HepG2 (cell line): ENCODE measurements around the gene TOMM22. TPM values are rescaled to one million over a fixed set of nuclear protein-coding genes. Genes with fewer than 3 reads are reported as not detected.

Experiments used
- DRAP1 ChIP-seq: IDR thresholded peaks from 2 replicates; pipeline ENCODE4 v1.6.1; 2016; ENCODE audit warnings: missing genetic modification reagents, missing compliant biosample characterization
- FOXA3 ChIP-seq: IDR thresholded peaks from 2 replicates; pipeline ENCODE4 v1.6.1; 2016; ENCODE audit warnings: missing genetic modification reagents, missing compliant biosample characterization
- GPBP1L1 ChIP-seq: sonication (generic); formaldehyde crosslinking; IDR thresholded peaks from 2 replicates; pipeline ENCODE4 v1.5.0; 2020; ENCODE audit warnings: mild to moderate bottlenecking, missing genetic modification reagents
- GTF3A ChIP-seq: sonication (generic); formaldehyde crosslinking; conservative IDR thresholded peaks from 2 replicates; pipeline ENCODE4 v1.4.0; 2020; ENCODE audit warnings: mild to moderate bottlenecking, missing genetic modification reagents
- HHEX ChIP-seq: IDR thresholded peaks from 2 replicates; pipeline ENCODE4 v1.6.1; 2016; ENCODE audit warnings: control low read depth
- IKZF4 ChIP-seq: sonication (generic); formaldehyde crosslinking; IDR thresholded peaks from 2 replicates; pipeline ENCODE4 v1.5.1; 2020; ENCODE audit warnings: borderline replicate concordance, mild to moderate bottlenecking, low read depth, missing genetic modification reagents; ENCODE audit errors: not compliant biosample characterization
- ISL2 ChIP-seq: sonication (generic); formaldehyde crosslinking; IDR thresholded peaks from 2 replicates; pipeline ENCODE4 v1.5.0; 2020; ENCODE audit warnings: missing genetic modification reagents
- KDM5B ChIP-seq: sonication (generic); formaldehyde crosslinking; IDR thresholded peaks from 2 replicates; pipeline ENCODE4 v1.4.0; 2020; ENCODE audit warnings: missing genetic modification reagents, mild to moderate bottlenecking, borderline replicate concordance
- KLF16 ChIP-seq, 2 experiments: sonication (generic) in 1 of 2; formaldehyde crosslinking in 1 of 2; IDR thresholded peaks; 2 replicates each; pipeline versions ENCODE4 v1.6.1 to v1.8.0; 2016 to 2023; ENCODE audit warnings: missing genetic modification reagents in 2 of 2, missing compliant biosample characterization in 1 of 2
- KLF9 ChIP-seq: IDR thresholded peaks from 2 replicates; pipeline ENCODE4 v1.6.1; 2016; ENCODE audit warnings: low read depth
- MIER3 ChIP-seq: IDR thresholded peaks from 2 replicates; pipeline ENCODE4 v1.6.1; 2016; ENCODE audit warnings: missing compliant biosample characterization, borderline replicate concordance
- MZF1 ChIP-seq: sonication (generic); formaldehyde crosslinking; IDR thresholded peaks from 2 replicates; pipeline ENCODE4 v1.8.1; 2023; ENCODE audit warnings: mild to moderate bottlenecking, missing genetic modification reagents, borderline replicate concordance
- SOX5 ChIP-seq: IDR thresholded peaks from 2 replicates; pipeline ENCODE4 v1.6.1; 2016; ENCODE audit warnings: borderline replicate concordance
- STAT5B ChIP-seq: sonication (generic); formaldehyde crosslinking; IDR thresholded peaks from 2 replicates; pipeline ENCODE4 v1.4.0; 2020; ENCODE audit warnings: missing genetic modification reagents
- THAP9 ChIP-seq: sonication (generic); formaldehyde crosslinking; IDR thresholded peaks from 2 replicates; pipeline ENCODE4; 2020; ENCODE audit warnings: missing genetic modification reagents, mild to moderate bottlenecking, borderline replicate concordance
- THYN1 ChIP-seq: sonication (generic); formaldehyde crosslinking; IDR thresholded peaks from 2 replicates; pipeline ENCODE4 v1.8.1; 2023; ENCODE audit warnings: low read depth, mild to moderate bottlenecking, moderate library complexity, missing genetic modification reagents, borderline replicate concordance
- ZBTB26 ChIP-seq: IDR thresholded peaks from 2 replicates; pipeline ENCODE4 v1.6.1; 2016; ENCODE audit warnings: missing compliant biosample characterization, missing genetic modification reagents, borderline replicate concordance
- ZFP36L1 ChIP-seq: sonication (generic); formaldehyde crosslinking; IDR thresholded peaks from 2 replicates; pipeline ENCODE4 v1.8.0; 2022; ENCODE audit warnings: mild to moderate bottlenecking, missing genetic modification reagents, moderate library complexity
- ZHX1 ChIP-seq: sonication (generic); formaldehyde crosslinking; IDR thresholded peaks from 2 replicates; pipeline ENCODE4 v1.8.1; 2022; ENCODE audit warnings: low read depth, mild to moderate bottlenecking, missing genetic modification reagents
- ZNF160 ChIP-seq: sonication (generic); formaldehyde crosslinking; IDR thresholded peaks from 2 replicates; pipeline ENCODE4 v1.8.0; 2022; ENCODE audit warnings: mild to moderate bottlenecking, inconsistent platforms, missing genetic modification reagents
- ZNF33A ChIP-seq: sonication (generic); formaldehyde crosslinking; IDR thresholded peaks from 2 replicates; pipeline ENCODE4 v1.5.1; 2020; ENCODE audit warnings: missing genetic modification reagents, mild to moderate bottlenecking, moderate library complexity, borderline replicate concordance
- polyA plus RNA-seq, 8 experiments: library from polyadenylated mRNA; depleted of rRNA in 3 of 8; stranded (reverse) in 7 of 8; unstranded in 1 of 8; fragments of >200 nt; fragmentation: Illumina TruSeq in 4 of 8; extraction: Trizol in 4 of 8; gene quantifications; 2 replicates each; pipeline versions ENCODE4 v1.2.1 to v1.2.3, GENCODE V29; 2011 to 2016; ENCODE audit warnings: low read depth in 4 of 8, missing spikeins in 1 of 8, mixed read lengths in 1 of 8; ENCODE audit not compliant: insufficient read depth in 1 of 8
- total RNA-seq, 5 experiments: library from RNA; depleted of rRNA; stranded (reverse); fragments of >200 nt; fragmentation: Illumina TruSeq; extraction: Trizol; gene quantifications; 2 replicates each; pipeline ENCODE4 v1.2.3, GENCODE V29; 2016; ENCODE audit warnings: low read depth in 1 of 5

Gene TOMM22
- total and polyA plus RNA-seq, 2 of the 13 experiments (the other 11 are each of a cell fraction or from before 2014, with no cell fraction given): 46.9 to 118 TPM

- TF ChIP-seq SOX5 (CRISPR knock-in tag): peak; percentile 91
- no peak for TF ChIP-seq GTF3A (CRISPR knock-in tag)
- no peak for TF ChIP-seq DRAP1 (CRISPR knock-in tag)
- peak; percentile 32; the same call in 1 of the 2 replicates for TF ChIP-seq ISL2
- no peak for TF ChIP-seq KLF9 (CRISPR knock-in tag)
- no peak for TF ChIP-seq ZFP36L1 (CRISPR knock-in tag)
- no peak for TF ChIP-seq THYN1 (CRISPR knock-in tag)
- TF ChIP-seq MZF1 (CRISPR knock-in tag): no peak
- no peak for TF ChIP-seq ZHX1
- TF ChIP-seq KLF16 (CRISPR knock-in tag; IDR thresholded peaks at IDR 0.05): peak in 1 of 2 experiments; percentile 14; a peak in 1 of 4 replicates
- peak; percentile 72 for TF ChIP-seq THAP9 (CRISPR knock-in tag)
- peak; percentile 52 for TF ChIP-seq IKZF4
- no peak for TF ChIP-seq ZNF160 (CRISPR knock-in tag)
- TF ChIP-seq MIER3 (CRISPR knock-in tag): no peak
- TF ChIP-seq STAT5B (CRISPR knock-in tag): no peak
- no peak for TF ChIP-seq HHEX (CRISPR knock-in tag)
- TF ChIP-seq FOXA3 (CRISPR knock-in tag): no peak
- no peak for TF ChIP-seq KDM5B (CRISPR knock-in tag)
- TF ChIP-seq GPBP1L1 (CRISPR knock-in tag): no peak
- TF ChIP-seq ZNF33A (CRISPR knock-in tag): 0 out of 2 replicates have a peak, but pooled peaks have one; percentile 17
- no peak; the same call in 1 of the 2 replicates for TF ChIP-seq ZBTB26
Measured at GRCh38 chr22:38656256-38657044, 25.3 kb upstream of the TOMM22 start, which contains the start of the genes CBY1 and FAM227A (continued).
